HG03064 (cell line): ENCODE measurements around the gene IL17RB.

Experiments used
- ATAC-seq: cut with Tn5 transposase; IDR thresholded peaks from one replicate; pipeline ENCODE4 v1.9.1; 2021; ENCODE audit warnings: low read depth; ENCODE audit not compliant: unreplicated experiment

Gene IL17RB

GRCh38 chr3:53811143-53811927, 35.0 kb upstream of the IL17RB start:
- no peak for ATAC-seq

GRCh38 chr3:53812434-53812833, 33.9 kb upstream of the IL17RB start:
- ATAC-seq = no peak

DNA sequence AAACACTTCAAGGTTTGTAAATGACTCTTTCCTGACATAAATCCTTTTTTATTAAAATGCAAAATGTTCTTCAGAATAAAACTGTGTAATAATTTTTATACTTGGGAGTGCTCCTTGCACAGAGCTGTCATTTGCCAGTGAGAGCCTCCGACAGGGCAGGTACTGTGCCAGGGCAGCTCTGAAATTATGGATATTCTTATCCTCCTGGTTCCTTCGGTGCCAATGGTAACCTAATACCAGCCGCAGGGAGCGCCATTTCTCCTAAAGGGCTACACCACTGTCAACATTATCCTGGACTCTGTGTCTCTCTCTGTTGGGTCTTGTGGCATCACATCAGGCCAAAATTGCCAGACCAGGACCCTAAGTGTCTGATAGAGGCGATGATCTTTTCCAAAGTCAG, 33.1 kb upstream of the IL17RB start:
- no peak for ATAC-seq

- no peak for ATAC-seq
Observed at GRCh38 chr3:53813876-53814275, 32.5 kb upstream of the IL17RB start.

DNA sequence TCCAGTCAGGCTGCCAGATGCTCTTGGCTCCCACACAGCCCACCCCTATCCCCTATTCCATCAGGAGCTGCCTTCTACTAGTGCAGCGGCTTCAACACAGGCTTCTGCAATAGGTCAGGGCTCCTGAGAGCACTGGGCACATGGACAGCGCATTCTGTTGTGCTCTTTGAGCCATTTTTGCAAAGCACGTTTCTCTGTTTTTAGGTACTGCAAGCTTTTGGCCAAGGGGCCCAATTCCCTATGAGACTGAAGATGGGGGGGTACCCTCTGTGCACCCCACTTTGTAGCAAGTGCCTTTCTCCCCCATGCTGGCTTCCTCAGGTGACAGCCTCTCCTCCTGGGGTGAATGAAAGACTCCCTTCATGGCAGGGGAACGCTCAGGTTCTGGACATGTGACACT, 31.3 kb upstream of the IL17RB start:
- ATAC-seq = no peak

DNA sequence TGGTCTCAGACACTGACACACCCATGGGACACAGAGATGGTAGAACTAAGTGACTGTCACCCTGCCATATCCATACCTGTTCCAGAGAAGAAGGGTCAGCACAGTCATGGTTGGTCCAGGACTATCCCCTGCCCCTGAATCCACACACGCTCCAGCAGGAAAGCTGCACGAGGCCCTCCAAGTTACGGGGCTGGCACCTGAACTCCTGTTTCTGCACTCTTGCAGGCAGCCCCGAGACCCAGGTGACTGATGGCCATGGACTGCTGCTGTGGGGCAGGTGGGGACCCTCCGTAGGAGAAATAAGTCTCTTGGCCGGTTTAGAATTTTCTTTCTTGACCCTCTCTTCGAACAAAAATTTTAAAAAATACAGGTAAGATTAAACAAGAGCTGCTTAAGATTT, 30.7 kb upstream of the IL17RB start:
- no peak for ATAC-seq

DNA sequence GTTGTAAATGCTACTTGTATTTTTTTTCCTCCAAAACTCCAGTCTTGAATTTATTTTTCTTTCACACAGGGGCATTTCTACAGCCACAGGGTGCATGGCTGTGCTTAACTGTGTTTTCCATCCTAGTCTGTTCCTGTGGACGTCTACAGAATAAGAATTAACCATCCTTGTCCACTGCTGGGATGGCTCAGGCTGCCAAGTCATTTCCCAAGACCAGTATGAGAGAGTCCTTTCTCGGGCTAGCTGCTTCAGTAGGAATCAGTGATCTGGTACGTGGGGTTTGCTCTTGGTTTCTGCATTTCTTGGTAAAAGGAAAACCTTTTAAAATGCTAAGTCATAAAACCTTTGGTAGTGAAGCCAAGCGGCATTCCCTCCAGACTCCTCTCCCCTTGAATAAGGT, 29.9 kb upstream of the IL17RB start:
- ATAC-seq = no peak

DNA sequence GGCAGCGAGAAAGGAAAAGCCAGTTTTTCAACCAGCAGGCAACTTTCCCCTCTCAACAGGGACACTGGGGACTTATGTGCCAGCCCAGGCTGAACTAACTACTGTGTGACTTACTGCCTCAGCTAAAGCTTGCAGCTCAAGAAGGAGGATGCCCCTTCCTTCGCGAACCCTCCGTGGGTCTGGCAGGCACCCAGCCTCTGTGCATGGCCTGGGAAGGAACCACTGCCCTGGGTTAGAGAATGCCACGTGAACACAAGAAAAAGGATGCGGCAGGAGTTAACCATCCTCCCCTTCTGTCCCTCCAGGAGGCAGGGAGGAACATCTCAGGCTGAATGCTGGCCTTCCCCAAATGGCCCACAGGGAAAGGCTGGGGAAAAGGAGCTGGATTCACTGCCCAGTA, 29.2 kb upstream of the IL17RB start:
- ATAC-seq = no peak

- ATAC-seq = no peak
Observed at GRCh38 chr3:53817809-53818208, 28.6 kb upstream of the IL17RB start.

GRCh38 chr3:53818221-53819162, 27.9 kb upstream of the IL17RB start:
- ATAC-seq = no peak

DNA sequence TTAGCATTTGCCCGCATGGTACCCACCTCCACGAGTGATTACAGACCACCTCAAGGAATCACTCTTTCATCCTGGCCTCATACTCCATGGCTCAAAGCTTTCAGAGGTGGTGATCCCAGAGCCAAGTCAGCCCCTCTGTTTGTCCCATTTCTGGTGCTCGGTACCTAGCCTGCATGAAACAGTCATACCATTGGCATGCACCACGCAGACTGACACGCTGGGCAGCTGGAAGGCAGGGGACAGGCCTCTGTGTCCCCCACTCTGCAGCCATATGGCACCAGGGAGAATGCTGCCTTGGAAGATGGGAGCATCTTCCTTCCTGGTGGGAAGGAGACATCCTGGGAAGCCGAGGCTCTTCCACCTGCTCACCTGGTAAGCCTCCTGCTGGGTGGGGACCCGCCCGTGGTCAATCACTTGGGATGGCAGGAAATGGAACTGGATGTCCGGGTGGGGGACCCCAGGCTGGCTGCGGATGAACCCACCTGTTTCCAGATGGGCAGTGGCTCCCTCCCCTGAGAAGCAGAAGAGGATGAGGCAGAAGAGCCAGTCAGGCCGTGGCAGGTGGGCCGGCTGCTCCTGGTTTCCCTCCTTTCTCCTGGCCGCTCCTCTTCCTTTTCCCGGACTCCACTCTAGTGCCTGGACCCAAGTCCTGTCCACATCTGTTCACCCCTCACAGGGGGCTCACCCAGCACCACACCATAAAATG, 27.1 kb upstream of the IL17RB start:
- ATAC-seq = no peak

- no peak for ATAC-seq
Observed at GRCh38 chr3:53820084-53820483, 26.3 kb upstream of the IL17RB start.

- no peak for ATAC-seq
Observed at GRCh38 chr3:53820756-53821580, 25.4 kb upstream of the IL17RB start.

GRCh38 chr3:53821631-53822121, 24.7 kb upstream of the IL17RB start:
- ATAC-seq = no peak

DNA sequence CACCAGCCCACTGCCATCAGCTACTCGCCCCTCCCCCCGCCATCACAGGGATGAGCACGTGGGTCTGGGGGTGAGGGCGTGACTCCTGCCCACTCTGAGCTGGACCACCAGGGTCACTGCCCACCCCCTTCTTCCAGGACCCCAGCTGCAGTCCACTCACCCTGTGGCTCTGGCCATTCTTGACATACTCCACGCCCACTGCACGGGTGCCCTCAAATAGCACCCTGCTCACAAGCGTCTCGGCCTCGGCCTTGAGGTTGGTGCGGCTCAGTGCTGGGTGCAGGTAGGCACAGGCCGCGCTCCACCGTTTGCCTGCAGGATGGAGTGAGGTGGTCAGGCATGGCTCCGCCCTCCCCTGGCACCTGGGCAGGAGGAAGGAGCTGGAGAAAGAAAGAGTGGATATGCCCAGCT, 24.0 kb upstream of the IL17RB start:
- ATAC-seq = no peak

GRCh38 chr3:53823026-53823955, 23.1 kb upstream of the IL17RB start:
- ATAC-seq = no peak

GRCh38 chr3:53823956-53824657, 22.3 kb upstream of the IL17RB start:
- no peak for ATAC-seq

DNA sequence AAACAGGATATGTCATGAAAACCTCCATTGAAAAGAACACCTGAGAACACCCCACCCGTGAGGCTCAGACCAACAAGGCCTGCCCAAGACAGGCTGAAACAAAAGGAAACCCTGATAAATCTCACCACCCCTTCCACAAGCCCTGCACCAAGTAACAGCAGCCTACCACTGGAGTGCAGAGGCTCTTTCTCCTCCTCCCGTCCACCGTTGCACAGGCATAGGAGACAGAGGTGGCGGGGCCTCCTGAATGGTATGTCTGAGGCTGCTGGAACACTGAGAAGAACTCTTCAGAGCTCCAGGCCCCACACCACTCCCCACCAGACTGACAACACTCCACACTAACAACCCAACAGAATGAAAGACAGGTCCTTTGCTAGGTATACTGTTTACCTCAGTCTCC, 21.6 kb upstream of the IL17RB start:
- ATAC-seq = no peak
